H1 (cell line): ENCODE results near the gene CABLES2. TPM values are rescaled to one million over a fixed set of nuclear protein-coding genes. Genes with fewer than 3 reads are reported as not detected.

Experiments
- CTCF ChIA-PET: fragments of 300-600 bp; sonication (Branson Sonifier 250); formaldehyde crosslinking; loops from one replicate; lab custom pipeline; 2021; ENCODE audit not compliant: partially characterized antibody; lab: Charles Lee
- POLR2A ChIA-PET: fragments of 300-600 bp; sonication (Branson Sonifier 250); formaldehyde crosslinking; loops from one replicate; lab custom pipeline; 2021; ENCODE audit warnings: inconsistent platforms; ENCODE audit not compliant: partially characterized antibody; lab: Charles Lee
- DNase-seq, 2 experiments: peaks; one replicate each; pipeline versions ENCODE4 v3.0.0 to v3.0.0-alpha.2; 2010 to 2022; ENCODE audit warnings: low spot score in 2 of 2, low read depth in 1 of 2, mixed read lengths in 1 of 2
- FAIRE-seq: peaks from 2 replicates; lab custom pipeline; 2011; peaks lifted over from hg19 to GRCh38; lab: Jason Lieb, UNC
- H2AFZ ChIP-seq: 2 replicates; pipeline ENCODE4 v1.8.1; 2012; ENCODE audit warnings: low read length, inconsistent platforms
- H2AK5ac ChIP-seq: 2 replicates; pipeline ENCODE4 v1.6.1; 2013; ENCODE audit warnings: low read depth, low read length
- H2BK120ac ChIP-seq: replicated peaks from 2 replicates; pipeline ENCODE3; 2013; ENCODE audit warnings: low read depth, low read length, inconsistent platforms
- H2BK12ac ChIP-seq: 2 replicates; pipeline ENCODE4 v1.6.1; 2013; ENCODE audit warnings: low read depth, low read length
- H2BK15ac ChIP-seq: 2 replicates; pipeline ENCODE4 v1.6.1; 2013; ENCODE audit warnings: low read length
- H2BK20ac ChIP-seq: 2 replicates; pipeline ENCODE4 v1.6.1; 2013; ENCODE audit warnings: low read length
- H2BK5ac ChIP-seq: 2 replicates; pipeline ENCODE4 v1.6.1; 2013; ENCODE audit warnings: low read depth, low read length
- H3K14ac ChIP-seq: 2 replicates; pipeline ENCODE4 v1.6.1; 2013; ENCODE audit warnings: inconsistent platforms; ENCODE audit not compliant: insufficient read length
- H3K18ac ChIP-seq: 2 replicates; pipeline ENCODE4 v1.6.1; 2013; ENCODE audit warnings: low read length; ENCODE audit errors: extremely low read depth
- H3K23ac ChIP-seq: 2 replicates; pipeline ENCODE4 v1.6.1; 2013; ENCODE audit warnings: inconsistent platforms; ENCODE audit not compliant: insufficient read length
- H3K23me2 ChIP-seq: 2 replicates; pipeline ENCODE4 v1.6.1; 2013; ENCODE audit warnings: low read depth, low read length
- H3K27ac ChIP-seq: 2 replicates; pipeline ENCODE4 v1.6.1; 2011; ENCODE audit warnings: low read depth, low read length, inconsistent platforms
- H3K27me3 ChIP-seq, 4 experiments: replicated peaks in 1 of 4; 1 replicate in 1 of 4; 2 replicates in 3 of 4; pipeline versions ENCODE4 v1.6.1 to v1.8.1; 2011 to 2013; ENCODE audit warnings: low read length in 3 of 4, mild to moderate bottlenecking in 3 of 4, inconsistent platforms in 2 of 4, mixed read lengths in 2 of 4, moderate library complexity in 1 of 4; ENCODE audit not compliant: control insufficient read depth in 3 of 4, insufficient read depth in 3 of 4; ENCODE audit errors: extremely low read depth in 1 of 4
- H3K36me3 ChIP-seq, 4 experiments: 2 replicates each; pipeline versions ENCODE4 v1.6.1 to v1.8.1; 2011 to 2013; ENCODE audit warnings: mild to moderate bottlenecking in 4 of 4, low read length in 3 of 4, moderate library complexity in 2 of 4, control low read depth in 1 of 4, inconsistent platforms in 1 of 4; ENCODE audit not compliant: insufficient read depth in 4 of 4, control insufficient read depth in 2 of 4
- H3K4ac ChIP-seq: replicated peaks from 2 replicates; pipeline ENCODE3; 2013; ENCODE audit warnings: low read length, low read depth, mixed read lengths, inconsistent platforms; ENCODE audit not compliant: insufficient read length
- H3K4me1 ChIP-seq, 4 experiments: replicated peaks in 1 of 4; 1 replicate in 1 of 4; 2 replicates in 3 of 4; pipeline versions ENCODE4 v1.6.1 to v1.8.1; 2011 to 2013; ENCODE audit warnings: low read length in 3 of 4, inconsistent platforms in 2 of 4, mixed read lengths in 1 of 4; ENCODE audit not compliant: insufficient read depth in 4 of 4, control insufficient read depth in 3 of 4
- H3K4me2 ChIP-seq, 2 experiments: 2 replicates each; pipeline versions ENCODE4 v1.6.1 to v1.8.1; 2011 to 2013; ENCODE audit warnings: low read depth in 2 of 2, low read length in 2 of 2, control low read depth in 1 of 2, inconsistent platforms in 1 of 2, mild to moderate bottlenecking in 1 of 2; ENCODE audit not compliant: insufficient read depth in 1 of 2
- H3K4me3 ChIP-seq, 4 experiments: fragments of 200-600, 300-600 bp in 1 of 4; sonication (generic), shearing (Covaris generic), sonication (Bioruptor Twin) in 1 of 4; 2 replicates each; pipeline versions ENCODE4 v1.5.1 to v1.8.1; 2011 to 2016; ENCODE audit warnings: low read length in 4 of 4, low read depth in 3 of 4, control low read depth in 2 of 4, inconsistent platforms in 2 of 4, mild to moderate bottlenecking in 2 of 4, mixed read lengths in 1 of 4, moderate library complexity in 1 of 4; ENCODE audit not compliant: insufficient read depth in 2 of 4; ENCODE audit errors: extremely low read depth in 1 of 4
- H3K56ac ChIP-seq: replicated peaks from 2 replicates; pipeline ENCODE3; 2013; ENCODE audit warnings: low read depth, mild to moderate bottlenecking, mixed read lengths, low read length, inconsistent platforms; ENCODE audit not compliant: insufficient read length
- H3K79me1 ChIP-seq: 2 replicates; pipeline ENCODE4 v1.6.1; 2013; ENCODE audit warnings: low read depth, low read length, control low read depth
- H3K79me2 ChIP-seq, 2 experiments: 2 replicates each; pipeline versions ENCODE4 v1.6.1 to v1.8.1; 2012 to 2013; ENCODE audit warnings: low read length in 2 of 2, mild to moderate bottlenecking in 2 of 2, inconsistent platforms in 1 of 2; ENCODE audit not compliant: insufficient read depth in 2 of 2, control insufficient read depth in 1 of 2
- H3K9ac ChIP-seq, 4 experiments: replicated peaks in 1 of 4; 1 replicate in 1 of 4; 2 replicates in 3 of 4; pipeline versions ENCODE4 v1.6.1 to v1.8.1; 2011 to 2013; ENCODE audit warnings: low read depth in 3 of 4, low read length in 3 of 4, control low read depth in 2 of 4, mild to moderate bottlenecking in 2 of 4, moderate library complexity in 2 of 4, inconsistent platforms in 1 of 4; ENCODE audit errors: extremely low read depth in 1 of 4
- H3K9me3 ChIP-seq, 2 experiments: 2 replicates each; pipeline versions ENCODE4 v1.6.1 to v1.8.1; 2012 to 2013; ENCODE audit warnings: mild to moderate bottlenecking in 2 of 2, moderate library complexity in 2 of 2, control low read depth in 1 of 2, inconsistent platforms in 1 of 2, low read depth in 1 of 2, low read length in 1 of 2, mixed read lengths in 1 of 2; ENCODE audit not compliant: insufficient read depth in 2 of 2
- H4K20me1 ChIP-seq, 2 experiments: replicated peaks in 1 of 2; 2 replicates each; pipeline versions ENCODE3 to v1.8.1; 2011 to 2013; ENCODE audit warnings: inconsistent platforms in 2 of 2, low read length in 2 of 2, mild to moderate bottlenecking in 1 of 2; ENCODE audit not compliant: insufficient read depth in 2 of 2, control insufficient read depth in 1 of 2
- H4K5ac ChIP-seq: 2 replicates; pipeline ENCODE4 v1.6.1; 2013; ENCODE audit warnings: low read length, low read depth, mixed read lengths, inconsistent platforms; ENCODE audit not compliant: insufficient read length
- H4K8ac ChIP-seq: 2 replicates; pipeline ENCODE4 v1.8.0; 2013; ENCODE audit warnings: mild to moderate bottlenecking, moderate library complexity, low read length, inconsistent platforms; ENCODE audit not compliant: insufficient read depth; ENCODE audit errors: extremely low read depth
- H4K91ac ChIP-seq: replicated peaks from 2 replicates; pipeline ENCODE3; 2013; ENCODE audit warnings: low read length, mixed read lengths, inconsistent platforms; ENCODE audit not compliant: insufficient read length
- ASH2L ChIP-seq: fragments of 200-600, 300-600 bp; sonication (generic); IDR thresholded peaks from one replicate; pipeline ENCODE4 v1.7.1; 2017; ENCODE audit warnings: low read length
- BACH1 ChIP-seq: IDR thresholded peaks from 2 replicates; pipeline ENCODE4 v1.6.1; 2012; ENCODE audit warnings: low read length, improper control_type of control experiment
- CBX5 ChIP-seq: fragments of 300-800, 300-1000 bp; sonication (generic); IDR thresholded peaks from 2 replicates; pipeline ENCODE4 v1.7.1; 2016; ENCODE audit warnings: antibody characterized with exemption, low read length, low read depth
- CBX8 ChIP-seq: fragments of 300-800, 300-1000 bp; sonication (generic); IDR thresholded peaks from 2 replicates; pipeline ENCODE4 v1.7.1; 2016; ENCODE audit warnings: low read depth, low read length, borderline replicate concordance
- CHD1 ChIP-seq: IDR thresholded peaks from 2 replicates; pipeline ENCODE4 v1.6.1; 2012; ENCODE audit warnings: low read depth, low read length, improper control_type of control experiment
- KDM4A ChIP-seq: IDR thresholded peaks from one replicate; pipeline ENCODE4 v1.7.1; 2012; ENCODE audit warnings: low read depth, mild to moderate bottlenecking, moderate library complexity, low read length, inconsistent platforms; ENCODE audit not compliant: severe bottlenecking
- RFX5 ChIP-seq: IDR thresholded peaks from 2 replicates; pipeline ENCODE4 v1.6.1; 2011; ENCODE audit warnings: low read depth, low read length, improper control_type of control experiment, borderline replicate concordance
- TAF1 ChIP-seq: IDR thresholded peaks from 2 replicates; pipeline ENCODE4 v1.6.1; 2011; ENCODE audit warnings: mild to moderate bottlenecking, low read depth, low read length
- TAF7 ChIP-seq: optimal IDR thresholded peaks from 2 replicates; pipeline ENCODE3; 2011; ENCODE audit warnings: low read depth, mild to moderate bottlenecking, inconsistent platforms, low read length, moderate library complexity, borderline replicate concordance
- TCF12 ChIP-seq: IDR thresholded peaks from 2 replicates; pipeline ENCODE4 v1.6.1; 2011; ENCODE audit warnings: low read depth, mild to moderate bottlenecking, low read length
- WGBS, 2 experiments: shearing (Covaris generic) in 1 of 2; methylation state at CpG; one replicate each; pipeline versions ENCODE4 v1.1.6 to v1.1.7; 2013 to 2015; ENCODE audit warnings: low lambda C conversion rate in 2 of 2, mixed read lengths in 2 of 2, inconsistent platforms in 1 of 2, low coverage in 1 of 2, missing lambda C conversion rate in 1 of 2; ENCODE audit not compliant: insufficient replicate concordance in 2 of 2, insufficient coverage in 1 of 2, insufficient read length in 1 of 2; ENCODE audit errors: extremely low coverage in 1 of 2, missing lambda C conversion rate in 1 of 2; 5-methylcytosine and 5-hydroxymethylcytosine counted together
- polyA plus RNA-seq, 7 experiments: library from polyadenylated mRNA; depleted of rRNA in 3 of 7; stranded (reverse) in 5 of 7; unstranded in 2 of 7; fragments of >200 nt in 5 of 7; fragments of 200-250 nt in 2 of 7; gene quantifications; 1 replicate in 5 of 7; 2 replicates in 1 of 7; 4 replicates in 1 of 7; pipeline versions ENCODE4 v1.2.1 to v1.2.3, GENCODE V29; 2011 to 2013; ENCODE audit warnings: missing spikeins in 2 of 7, mixed read lengths in 2 of 7
- total RNA-seq: library from RNA; stranded (reverse); fragmentation: NEBNext Ultra II Directional; extraction: Animal tissue kit (Norgen Biotek cat#: 25700); gene quantifications from 2 replicates; pipeline ENCODE4 v1.2.1, GENCODE V29; 2021
- TF ChIP-seq, protein P1 (sequence below): IDR thresholded peaks from 2 replicates; pipeline ENCODE4 v1.6.1; 2012; ENCODE audit warnings: inconsistent platforms

Gene CABLES2
- total and polyA plus RNA-seq, 2 of the 8 experiments (the other 6 are each of a cell fraction or from before 2014, with no cell fraction given) = 8.0 to 8.8 TPM

DNA sequence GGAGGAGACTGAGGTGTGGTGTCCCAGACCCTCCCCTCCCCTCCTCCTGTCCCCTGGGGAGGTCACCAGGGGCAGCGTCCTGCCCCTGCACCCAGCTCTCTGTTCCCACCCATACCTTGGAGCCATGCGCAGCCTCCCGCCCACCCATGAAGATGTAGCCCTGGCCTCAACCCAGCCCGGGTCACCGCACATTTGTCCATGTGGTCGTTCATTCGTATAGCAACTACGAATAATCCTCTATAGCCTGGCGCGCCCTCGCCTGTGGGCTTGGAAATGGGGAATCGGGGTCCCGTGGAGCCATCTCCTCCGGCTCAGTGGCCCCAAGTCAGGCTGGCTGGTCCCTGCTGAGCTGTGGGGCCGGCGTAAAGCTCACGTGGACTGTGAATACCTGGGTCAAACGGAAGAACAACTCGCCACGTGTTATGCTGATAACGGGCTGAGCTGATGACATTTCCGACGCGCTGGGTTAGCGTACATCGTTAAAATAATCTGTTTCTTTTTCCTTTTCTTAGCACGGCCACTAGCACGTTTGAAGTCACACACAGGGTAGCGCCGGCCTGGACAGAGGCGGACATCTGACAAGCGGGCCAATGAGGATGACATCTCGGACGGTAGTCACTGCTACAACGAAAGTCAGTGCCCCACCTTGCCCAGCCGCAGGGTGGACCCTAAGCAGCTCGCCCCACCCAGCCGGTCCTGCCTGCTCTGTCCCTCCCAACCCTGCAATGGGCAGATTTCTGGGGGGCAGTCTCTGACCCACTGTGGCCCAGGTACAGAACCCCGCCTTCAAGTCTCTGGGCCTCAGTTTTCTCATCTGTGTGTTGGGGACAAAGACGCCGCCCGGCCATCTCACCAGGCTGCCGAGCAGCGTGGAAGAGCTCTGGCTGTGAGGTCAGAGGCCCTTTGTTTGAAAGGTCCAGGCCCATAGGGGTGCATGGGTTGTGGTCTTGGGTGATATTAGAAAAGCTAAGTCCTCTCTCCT lies 40.1 kb upstream of the CABLES2 start:
- Histone ChIP-seq H3K79me1 (no peaks in the 10 kb centered on the region), H2BK20ac (no peak overlapping the region), H3K4ac (no peak overlapping the region), H2AFZ (no peak overlapping the region), H3K23me2 (peaks cover 5% of the 10 kb centered on the region; the same call in 1 of the 2 replicates), H3K4me1 (peaks cover 0 to 4% (median 0%) of the 10 kb centered on the region in 4 experiments; a peak in 1 of 7 replicates), H3K27ac (no peak overlapping the region), H3K9ac (no peak overlapping the region), H3K56ac (no peak overlapping the region), H3K4me3 (no peak overlapping the region), H4K91ac (no peak overlapping the region), H3K36me3 (no peaks in the 10 kb centered on the region), H3K4me2 (no peak overlapping the region), H2BK12ac (no peak overlapping the region), H3K79me2 (no peaks in the 10 kb centered on the region), H2AK5ac (no peak overlapping the region), H4K5ac (no peak overlapping the region), H2BK5ac (no peak overlapping the region; the same call in 1 of the 2 replicates), H3K14ac (no peak overlapping the region), H4K8ac (no peak overlapping the region; the same call in 1 of the 2 replicates), H4K20me1 (no peaks in the 10 kb centered on the region), H2BK15ac (no peak overlapping the region), H3K18ac (no peak overlapping the region), H3K27me3 (no peaks in the 10 kb centered on the region), H2BK120ac (no peak overlapping the region), H3K23ac (no peak overlapping the region), H3K9me3 (no peaks in the 10 kb centered on the region)
- DNase-seq (no peak), FAIRE-seq (no peak)
- WGBS, 2 experiments = 89% methylated on average over 38 of the region's 44 CpGs; no CpG with 5 or more reads in 1 of the 2 experiments
- CTCF ChIA-PET = interaction anchor here (0.9 to 1.2 kb wide), 3 partner anchors 23 to 53 kb away, joined by 3 to 4 read pairs (median 3); no protein-coding TSS in a partner anchor
- POLR2A ChIA-PET = interaction anchor here (0.6 to 1.0 kb wide), 3 partner anchors 8 to 233 kb away, joined by 3 read pairs; no protein-coding TSS in a partner anchor
- TF ChIP-seq KDM4A = no peak
- no peak for TF ChIP-seq CBX8
- TF ChIP-seq TAF1 = no peak
- TF ChIP-seq CHD1 = no peak
- TF ChIP-seq, protein P1, sequence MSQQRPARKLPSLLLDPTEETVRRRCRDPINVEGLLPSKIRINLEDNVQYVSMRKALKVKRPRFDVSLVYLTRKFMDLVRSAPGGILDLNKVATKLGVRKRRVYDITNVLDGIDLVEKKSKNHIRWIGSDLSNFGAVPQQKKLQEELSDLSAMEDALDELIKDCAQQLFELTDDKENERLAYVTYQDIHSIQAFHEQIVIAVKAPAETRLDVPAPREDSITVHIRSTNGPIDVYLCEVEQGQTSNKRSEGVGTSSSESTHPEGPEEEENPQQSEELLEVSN = no peak
- no peak for TF ChIP-seq TCF12
- TF ChIP-seq ASH2L = no peak
- TF ChIP-seq CBX5 = no peak
- no peak for TF ChIP-seq TAF7
- no peak for TF ChIP-seq RFX5
- no peak for TF ChIP-seq BACH1
